ENCODE results near the gene LMAN2L. TPM values are rescaled to one million over a fixed set of nuclear protein-coding genes. Genes with fewer than 3 reads are reported as not detected.
A peak's percentile ranks its signal among the peaks of the same experiment; 100 is the strongest.

LMAN2L gene
- total RNA-seq, 2 donors from 2014 or later = 8.2 to 8.5 TPM

GRCh38 chr2:96751800-96752199, 11.9 kb upstream of the LMAN2L start:
- Mint-ChIP-seq H3K9me3 (no peaks in the 10 kb centered on the region), H3K27ac (no peak overlapping the region)

DNA sequence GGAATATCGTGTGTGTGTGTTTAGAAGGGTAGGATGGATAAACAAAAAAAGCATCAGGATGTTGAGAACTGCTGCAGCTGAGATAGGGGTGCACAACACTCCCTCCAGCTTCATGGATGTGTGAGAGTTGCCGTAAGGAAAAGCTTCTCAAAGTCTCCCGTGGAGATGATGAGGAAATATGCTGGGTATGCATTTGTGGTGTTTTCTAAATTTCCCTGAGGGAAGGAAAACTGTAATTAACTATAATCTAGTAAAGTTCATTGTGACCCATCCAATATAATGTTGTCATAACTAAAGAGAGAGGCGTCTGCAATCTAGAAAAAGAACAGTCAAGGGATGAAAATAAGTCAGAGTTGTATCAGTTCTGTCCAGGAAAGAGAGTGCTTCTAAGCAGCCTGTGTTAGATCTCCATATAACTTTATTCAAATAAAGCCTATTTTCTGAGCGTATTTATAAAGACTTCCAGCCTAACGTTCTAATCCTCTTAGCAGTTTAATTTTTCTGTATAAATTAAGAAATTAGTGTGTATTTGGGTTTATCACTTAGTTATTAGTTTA, 7.3 kb upstream of the LMAN2L start:
- Mint-ChIP-seq H3K27me3 (no peaks in the 10 kb centered on the region), H3K36me3 (ENCODE audit: low read depth) (no peaks in the 10 kb centered on the region), H3K9me3 (no peaks in the 10 kb centered on the region), H3K4me1 (no peaks in the 10 kb centered on the region), H3K27ac (no peak overlapping the region), H3K4me3 (no peak overlapping the region)
- no peak for ATAC-seq (replicated peaks)

More at GRCh38 chr2:96751800-96752199, 11.9 kb upstream of the LMAN2L start:
- no peak for ATAC-seq (replicated peaks)
- Mint-ChIP-seq H3K36me3 (ENCODE audit: low read depth) (no peaks in the 10 kb centered on the region), H3K27me3 (no peaks in the 10 kb centered on the region), H3K4me1 (no peaks in the 10 kb centered on the region), H3K4me3 (no peak overlapping the region)

DNA sequence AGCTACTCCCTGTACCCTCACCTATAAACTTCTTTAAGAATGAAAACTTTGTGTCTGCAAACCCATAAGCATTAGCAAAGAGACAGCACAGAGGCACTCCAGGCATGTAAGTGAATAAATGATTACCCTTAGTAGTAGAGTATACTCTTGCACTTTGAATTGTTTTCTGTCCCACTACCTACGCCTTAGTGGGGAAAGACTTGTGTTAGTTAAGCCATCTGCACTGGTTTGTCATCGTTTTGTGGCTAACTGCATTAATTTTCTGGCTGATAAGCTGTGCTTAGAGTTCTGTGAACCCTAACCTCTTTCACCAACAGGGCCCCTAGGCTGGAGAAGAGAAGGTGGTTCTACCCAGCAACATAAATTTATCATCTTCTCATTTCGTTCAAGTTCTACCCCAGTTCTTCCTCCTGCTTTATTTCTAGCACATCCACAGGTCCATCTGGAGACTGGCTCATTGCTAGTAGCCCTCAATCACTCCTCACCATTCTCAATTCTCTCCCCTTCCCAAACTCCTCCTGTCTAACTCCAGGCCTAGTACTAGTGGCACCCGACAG, 710 bp downstream of the LMAN2L start:
- Mint-ChIP-seq H3K4me3 (peak overlapping the region; percentile 97), H3K27ac (peak overlapping the region; percentile 95), H3K36me3 (ENCODE audit: low read depth) (peaks cover 28% of the 10 kb centered on the region), H3K4me1 (peaks cover 39% of the 10 kb centered on the region), H3K27me3 (no peaks in the 10 kb centered on the region), H3K9me3 (no peaks in the 10 kb centered on the region)
- no peak for ATAC-seq (replicated peaks)

DNA sequence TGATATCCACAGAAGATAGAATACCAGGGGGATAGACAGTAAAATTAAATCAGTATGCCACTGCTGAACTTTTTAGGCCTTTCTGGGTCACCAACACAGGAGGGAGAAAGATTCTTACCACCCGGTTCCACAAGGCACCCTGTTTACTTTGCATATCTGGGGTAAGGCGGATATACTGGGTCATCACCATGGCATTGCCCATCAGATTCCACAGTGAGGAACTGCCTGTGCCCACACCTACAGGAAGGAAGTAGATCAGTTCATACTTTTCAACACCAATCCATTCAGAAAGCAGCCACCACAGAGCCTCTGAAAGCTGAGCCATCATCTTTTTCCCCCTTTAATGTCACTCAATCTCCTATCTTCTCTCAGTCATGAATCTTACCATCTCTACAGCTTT, 2.0 kb downstream of the LMAN2L start:
- H3K36me3 Mint-ChIP-seq (ENCODE audit: low read depth) = peaks cover 41% of the 10 kb centered on the region
- H3K27ac Mint-ChIP-seq = peak overlapping the region; percentile 44
- peak; percentile 5 for ATAC-seq (replicated peaks)
- H3K9me3 Mint-ChIP-seq = no peaks in the 10 kb centered on the region
- H3K4me3 Mint-ChIP-seq = peak overlapping the region; percentile 60
- H3K4me1 Mint-ChIP-seq = peaks cover 39% of the 10 kb centered on the region
- H3K27me3 Mint-ChIP-seq = no peaks in the 10 kb centered on the region

GRCh38 chr2:96737251-96737650, 2.6 kb downstream of the LMAN2L start:
- Mint-ChIP-seq H3K9me3 (no peaks in the 10 kb centered on the region), H3K4me3 (peak overlapping the region; percentile 60), H3K36me3 (ENCODE audit: low read depth) (peaks cover 47% of the 10 kb centered on the region), H3K27ac (no peak overlapping the region), H3K27me3 (no peaks in the 10 kb centered on the region), H3K4me1 (peaks cover 39% of the 10 kb centered on the region)
- no peak for ATAC-seq (replicated peaks)

- no peak overlapping the region for H3K4me3 Mint-ChIP-seq
- no peaks in the 10 kb centered on the region for H3K9me3 Mint-ChIP-seq
- H3K27ac Mint-ChIP-seq = no peak overlapping the region
- H3K4me1 Mint-ChIP-seq = peaks cover 34% of the 10 kb centered on the region
- peaks cover 67% of the 10 kb centered on the region for H3K36me3 Mint-ChIP-seq (ENCODE audit: low read depth)
- ATAC-seq (replicated peaks) = no peak
- no peaks in the 10 kb centered on the region for H3K27me3 Mint-ChIP-seq
These were observed 4.8 kb downstream of the LMAN2L start for GRCh38 chr2:96734880-96735583.

DNA sequence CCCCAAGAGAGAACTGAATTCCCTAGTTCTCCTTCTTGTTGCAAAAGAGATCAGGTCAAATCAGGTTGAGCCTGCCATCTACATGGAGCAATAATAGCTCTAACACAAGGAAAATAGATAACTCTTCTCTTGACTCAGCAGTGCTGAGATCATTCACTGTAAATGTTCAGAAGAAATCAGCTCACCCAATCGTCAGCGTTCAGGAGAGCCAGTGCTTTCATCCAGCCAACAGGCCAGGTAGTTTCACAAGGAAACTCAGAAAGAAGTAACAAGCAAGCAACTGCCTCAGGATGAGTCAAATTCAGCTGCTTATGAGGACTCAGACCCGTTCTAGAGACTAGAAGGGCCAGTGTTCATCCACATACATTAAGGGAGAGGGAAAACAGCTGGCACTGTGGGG, 5.9 kb downstream of the LMAN2L start:
- Mint-ChIP-seq H3K4me3 (no peak overlapping the region), H3K9me3 (no peaks in the 10 kb centered on the region), H3K4me1 (peaks cover 27% of the 10 kb centered on the region), H3K36me3 (ENCODE audit: low read depth) (peaks cover 78% of the 10 kb centered on the region), H3K27ac (no peak overlapping the region), H3K27me3 (no peaks in the 10 kb centered on the region)
- ATAC-seq (replicated peaks) = no peak

GRCh38 chr2:96730212-96730611, 9.7 kb downstream of the LMAN2L start:
- Mint-ChIP-seq H3K27ac (no peak overlapping the region), H3K4me3 (no peak overlapping the region), H3K4me1 (peaks cover 8% of the 10 kb centered on the region), H3K27me3 (no peaks in the 10 kb centered on the region), H3K9me3 (no peaks in the 10 kb centered on the region), H3K36me3 (ENCODE audit: low read depth) (peaks cover 90% of the 10 kb centered on the region)
- no peak for ATAC-seq (replicated peaks)

GRCh38 chr2:96729748-96730147, 10.1 kb downstream of the LMAN2L start:
- Mint-ChIP-seq H3K4me3 (no peak overlapping the region), H3K27ac (no peak overlapping the region), H3K9me3 (no peaks in the 10 kb centered on the region), H3K4me1 (peaks cover 3% of the 10 kb centered on the region), H3K36me3 (ENCODE audit: low read depth) (peaks cover 86% of the 10 kb centered on the region), H3K27me3 (no peaks in the 10 kb centered on the region)
- ATAC-seq (replicated peaks) = no peak

GRCh38 chr2:96727431-96727830, 12.4 kb downstream of the LMAN2L start:
- no peak for ATAC-seq (replicated peaks)
- H3K4me3 Mint-ChIP-seq = no peak overlapping the region
- H3K36me3 Mint-ChIP-seq (ENCODE audit: low read depth) = peaks cover 68% of the 10 kb centered on the region
- no peaks in the 10 kb centered on the region for H3K27me3 Mint-ChIP-seq
- H3K4me1 Mint-ChIP-seq = no peaks in the 10 kb centered on the region
- no peaks in the 10 kb centered on the region for H3K9me3 Mint-ChIP-seq
- no peak overlapping the region for H3K27ac Mint-ChIP-seq

- H3K36me3 Mint-ChIP-seq (ENCODE audit: low read depth) = peaks cover 59% of the 10 kb centered on the region
- no peak overlapping the region for H3K4me3 Mint-ChIP-seq
- H3K4me1 Mint-ChIP-seq = no peaks in the 10 kb centered on the region
- H3K27me3 Mint-ChIP-seq = no peaks in the 10 kb centered on the region
- ATAC-seq (replicated peaks) = no peak
- no peaks in the 10 kb centered on the region for H3K9me3 Mint-ChIP-seq
- H3K27ac Mint-ChIP-seq = no peak overlapping the region
These were observed 13.7 kb downstream of the LMAN2L start for GRCh38 chr2:96726131-96726530.

DNA sequence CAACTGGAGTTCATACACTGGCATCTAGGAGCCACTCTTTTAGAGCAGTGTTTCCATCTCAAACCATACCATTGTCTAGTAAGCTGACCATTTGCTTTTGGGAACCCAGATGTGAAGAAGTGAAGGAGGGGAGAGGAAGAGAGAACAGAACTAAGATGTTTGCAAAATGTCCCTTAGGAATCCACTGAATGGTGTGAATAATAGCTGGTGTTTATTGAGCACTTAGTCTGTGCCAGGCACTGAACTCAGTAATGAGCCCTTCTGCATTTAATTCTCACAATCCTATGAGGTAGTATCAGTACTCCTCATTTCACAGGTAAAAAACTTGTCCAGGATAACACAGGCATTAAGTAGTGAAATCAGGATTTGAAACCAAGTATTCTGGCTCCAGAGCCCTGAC, 23.5 kb downstream of the LMAN2L start:
- ATAC-seq (replicated peaks) = no peak
- Mint-ChIP-seq H3K4me1 (no peaks in the 10 kb centered on the region), H3K36me3 (ENCODE audit: low read depth) (peaks cover 41% of the 10 kb centered on the region), H3K27ac (no peak overlapping the region), H3K4me3 (no peak overlapping the region), H3K9me3 (no peaks in the 10 kb centered on the region), H3K27me3 (no peaks in the 10 kb centered on the region)

GRCh38 chr2:96715658-96716057, 24.2 kb downstream of the LMAN2L start:
- H3K4me3 Mint-ChIP-seq = no peak overlapping the region
- H3K4me1 Mint-ChIP-seq = no peaks in the 10 kb centered on the region
- no peak for ATAC-seq (replicated peaks)
- H3K27me3 Mint-ChIP-seq = no peaks in the 10 kb centered on the region
- peaks cover 42% of the 10 kb centered on the region for H3K36me3 Mint-ChIP-seq (ENCODE audit: low read depth)
- no peak overlapping the region for H3K27ac Mint-ChIP-seq
- H3K9me3 Mint-ChIP-seq = no peaks in the 10 kb centered on the region

GRCh38 chr2:96710985-96711384, 28.9 kb downstream of the LMAN2L start:
- H3K4me1 Mint-ChIP-seq = no peaks in the 10 kb centered on the region
- H3K4me3 Mint-ChIP-seq = no peak overlapping the region
- no peaks in the 10 kb centered on the region for H3K27me3 Mint-ChIP-seq
- peaks cover 79% of the 10 kb centered on the region for H3K36me3 Mint-ChIP-seq (ENCODE audit: low read depth)
- no peak for ATAC-seq (replicated peaks)
- no peaks in the 10 kb centered on the region for H3K9me3 Mint-ChIP-seq
- H3K27ac Mint-ChIP-seq = no peak overlapping the region

DNA sequence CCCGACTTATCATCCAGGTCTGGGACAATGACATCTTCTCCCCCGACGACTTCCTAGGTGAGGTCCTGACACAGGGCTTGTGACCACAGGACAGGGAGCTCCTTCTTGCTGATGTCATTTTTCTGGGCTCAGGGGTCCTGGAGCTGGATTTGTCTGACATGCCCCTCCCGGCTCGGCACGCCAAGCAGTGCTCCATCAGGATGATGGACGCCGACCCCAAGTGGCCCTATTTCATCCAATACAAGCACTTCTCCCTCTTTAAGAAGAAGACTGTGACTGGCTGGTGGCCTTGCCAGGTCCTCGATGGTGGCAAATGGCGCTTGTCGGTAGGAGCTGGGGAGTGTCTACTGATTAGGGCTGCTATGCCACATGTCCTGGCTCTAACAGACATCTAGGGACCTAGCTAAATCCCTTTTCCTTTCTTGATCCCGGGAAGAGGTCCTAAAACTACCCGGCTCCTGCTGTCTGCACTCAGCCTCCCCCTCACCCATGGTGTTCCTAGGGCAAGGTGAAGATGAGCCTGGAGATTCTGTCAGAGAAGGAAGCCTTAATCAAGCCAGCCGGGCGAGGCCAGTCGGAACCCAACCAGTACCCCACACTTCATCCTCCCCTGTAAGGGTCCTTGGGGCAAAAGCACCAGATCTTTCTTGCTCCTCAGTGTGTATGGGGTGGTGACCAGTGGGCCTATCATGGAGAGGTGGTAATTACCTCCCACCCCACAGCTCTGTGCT, 36.7 kb downstream of the LMAN2L start:
- Mint-ChIP-seq H3K27me3 (no peaks in the 10 kb centered on the region), H3K36me3 (ENCODE audit: low read depth) (peaks cover 40% of the 10 kb centered on the region), H3K27ac (no peak overlapping the region), H3K4me1 (no peaks in the 10 kb centered on the region), H3K9me3 (no peaks in the 10 kb centered on the region), H3K4me3 (no peak overlapping the region)
- ATAC-seq (replicated peaks) = no peak

Data from activated T-helper 17 cell treated with anti-CD3 and anti-CD28 coated beads, Interleukin-2, amount 50 U/mL, for 72 hours (primary cell).